GM12891 (cell line): ENCODE results near the gene CRIM1.

ENCODE experiments used
- POLR2A ChIP-seq: IDR thresholded peaks from 2 replicates; pipeline ENCODE4 v1.6.1; 2011; ENCODE audit warnings: low read depth, low read length, control low read depth
- POLR2AphosphoS5 ChIP-seq: IDR thresholded peaks from 2 replicates; pipeline ENCODE4 v1.6.1; 2011; ENCODE audit warnings: low read depth, low read length, control low read depth
- TAF1 ChIP-seq: IDR thresholded peaks from 2 replicates; pipeline ENCODE4 v1.6.1; 2011; ENCODE audit warnings: low read depth, low read length, control low read depth

GRCh38 chr2:36423172-36423571, 67.6 kb downstream of the CRIM1 start:
- TF ChIP-seq POLR2A (no peak), TAF1 (no peak), POLR2AphosphoS5 (no peak)
